Esophagus muscularis mucosa (tissue), 3 donors: ENCODE measurements around the gene PRDM16.

Source experiments
- CTCF ChIP-seq, 3 experiments: fragments of 200-600 bp in 2 of 3; fragments of 450-650 bp in 1 of 3; sonication (generic) in 2 of 3; IDR thresholded peaks; one replicate each; pipeline ENCODE4 v1.5.1; 2017 to 2019; ENCODE audit warnings: antibody characterized with exemption in 3 of 3, mild to moderate bottlenecking in 2 of 3, moderate library complexity in 1 of 3
- POLR2A ChIP-seq: fragments of 450-650 bp; IDR thresholded peaks from one replicate; pipeline ENCODE4 v1.6.1; 2017; ENCODE audit warnings: antibody characterized with exemption, moderate library complexity, mild to moderate bottlenecking, low read depth

GRCh38 chr1:3399732-3400131, 330.7 kb downstream of the PRDM16 start:
- TF ChIP-seq POLR2A (no peak), CTCF (IDR thresholded peaks at IDR 0.05) (no peak)
